Mucosa of gallbladder (tissue), 1 donor: ENCODE data around the gene HOXA3. TPM values are rescaled to one million over a fixed set of nuclear protein-coding genes. Genes with fewer than 3 reads are reported as not detected.

Experiments
- DNase-seq: peaks from one replicate; pipeline ENCODE4 v3.0.0-alpha.2; 2020; ENCODE audit warnings: low spot score
- total RNA-seq: library from RNA; stranded (reverse); gene quantifications from one replicate; pipeline ENCODE4 v1.2.1, GENCODE V29; 2021
- donor health status: DM: no; HTN: no; CAD: no.

HOXA3 gene
- total RNA-seq, 1 donor from 2014 or later, result 1.8 TPM

- no peak for DNase-seq
Observed at GRCh38 chr7:27115221-27116026, 37.0 kb downstream of the HOXA3 start.

DNA sequence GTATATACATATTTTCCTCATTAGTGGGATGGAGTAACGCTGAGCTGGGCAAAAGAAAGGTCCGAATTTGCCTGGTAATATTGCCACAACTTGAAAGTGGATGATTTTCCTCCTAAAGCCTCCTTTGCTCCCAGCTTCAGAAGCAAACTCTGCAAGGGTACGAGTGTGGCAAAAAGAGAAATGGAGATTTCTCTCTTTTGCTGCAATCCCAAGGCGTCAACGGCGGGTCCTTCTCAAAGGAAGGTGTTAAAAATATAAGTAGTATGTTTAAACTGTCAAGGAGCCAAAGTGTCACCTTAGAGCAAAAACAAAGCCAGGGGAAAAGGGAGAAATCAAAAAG, 37.5 kb downstream of the HOXA3 start:
- no peak for DNase-seq

DNA sequence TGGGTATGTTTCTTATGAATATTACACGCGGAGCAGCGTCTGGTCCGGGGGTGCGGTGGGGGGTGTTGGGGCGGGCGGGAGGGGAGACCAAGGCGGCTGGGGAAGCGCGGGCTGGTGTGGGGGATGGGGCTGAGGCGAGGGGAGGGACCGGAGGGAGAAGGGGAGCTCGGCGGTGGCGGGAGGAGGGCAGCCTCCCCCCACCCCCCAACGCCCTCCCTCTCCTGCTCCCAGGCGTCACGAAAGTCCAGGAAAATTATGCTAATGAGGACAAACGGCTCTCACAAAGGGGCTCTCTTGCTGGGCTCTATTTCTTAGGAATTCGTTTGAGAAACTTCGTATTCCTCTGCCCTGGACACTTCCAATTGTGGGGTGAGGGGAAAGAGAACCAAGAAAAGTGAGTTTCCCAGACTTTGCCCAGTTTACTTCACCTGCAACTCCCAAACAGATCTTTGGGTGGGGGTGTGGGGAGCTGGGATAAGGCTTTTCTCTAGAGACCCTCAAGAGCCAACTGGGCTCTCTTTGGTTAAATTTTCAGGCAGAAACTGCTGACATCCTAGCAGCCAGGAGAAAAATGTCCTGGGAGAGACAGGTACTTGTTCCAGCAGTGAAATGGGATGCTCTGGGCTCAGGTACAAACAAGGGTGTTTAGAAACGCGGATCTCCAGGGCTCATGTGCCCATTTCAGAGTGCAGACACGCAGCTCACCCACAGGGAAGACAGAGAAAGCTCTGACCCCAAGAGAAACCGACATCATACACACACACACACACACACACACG, 38.2 kb downstream of the HOXA3 start:
- no peak for DNase-seq

GRCh38 chr7:27112955-27113949, 39.1 kb downstream of the HOXA3 start:
- no peak for DNase-seq

DNA sequence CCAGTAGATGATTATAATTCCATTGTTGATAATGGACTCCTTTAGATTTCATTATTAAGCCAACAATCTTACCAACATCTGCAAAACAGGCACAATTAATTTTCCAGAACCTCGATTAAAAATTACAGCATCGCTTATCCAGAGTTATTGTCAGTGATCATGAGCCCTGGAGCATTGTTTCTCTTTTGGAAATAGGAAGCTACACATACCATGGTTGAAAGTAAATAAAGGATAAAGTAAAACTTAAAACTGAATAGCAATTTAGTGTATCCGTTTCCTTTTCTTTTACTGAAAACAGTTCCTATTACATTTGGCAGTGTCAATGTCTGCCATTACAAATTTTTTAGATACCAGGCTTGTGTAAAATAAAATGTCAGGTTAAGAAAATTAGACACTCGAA, 40.0 kb downstream of the HOXA3 start:
- no peak for DNase-seq

DNA sequence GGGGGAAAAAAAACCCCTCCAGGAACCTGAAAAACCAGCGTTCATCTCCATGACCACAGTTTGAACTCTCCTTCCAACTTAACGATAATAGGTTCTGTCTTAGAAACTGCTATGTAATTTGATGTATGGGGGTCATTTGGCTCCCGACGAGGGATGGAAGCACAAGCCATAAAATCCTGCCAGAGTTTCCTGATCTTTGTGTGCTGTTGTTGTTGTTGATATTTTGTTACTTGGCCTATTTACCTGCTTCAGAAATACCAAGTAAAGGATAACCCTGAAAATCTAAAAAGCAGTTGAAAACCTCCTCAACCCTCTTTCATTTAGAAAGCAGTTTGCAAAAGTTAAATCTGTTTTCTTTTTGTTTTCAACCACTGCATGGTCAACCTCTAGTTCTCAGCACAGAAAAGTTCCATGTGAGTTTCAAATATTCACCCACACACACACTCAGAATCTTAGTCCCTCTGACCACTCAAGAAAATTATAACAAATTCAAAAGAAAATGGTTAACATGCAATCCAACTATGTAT, 40.6 kb downstream of the HOXA3 start:
- DNase-seq, result no peak

GRCh38 chr7:27111042-27111750, 41.2 kb downstream of the HOXA3 start:
- DNase-seq, result no peak

DNA sequence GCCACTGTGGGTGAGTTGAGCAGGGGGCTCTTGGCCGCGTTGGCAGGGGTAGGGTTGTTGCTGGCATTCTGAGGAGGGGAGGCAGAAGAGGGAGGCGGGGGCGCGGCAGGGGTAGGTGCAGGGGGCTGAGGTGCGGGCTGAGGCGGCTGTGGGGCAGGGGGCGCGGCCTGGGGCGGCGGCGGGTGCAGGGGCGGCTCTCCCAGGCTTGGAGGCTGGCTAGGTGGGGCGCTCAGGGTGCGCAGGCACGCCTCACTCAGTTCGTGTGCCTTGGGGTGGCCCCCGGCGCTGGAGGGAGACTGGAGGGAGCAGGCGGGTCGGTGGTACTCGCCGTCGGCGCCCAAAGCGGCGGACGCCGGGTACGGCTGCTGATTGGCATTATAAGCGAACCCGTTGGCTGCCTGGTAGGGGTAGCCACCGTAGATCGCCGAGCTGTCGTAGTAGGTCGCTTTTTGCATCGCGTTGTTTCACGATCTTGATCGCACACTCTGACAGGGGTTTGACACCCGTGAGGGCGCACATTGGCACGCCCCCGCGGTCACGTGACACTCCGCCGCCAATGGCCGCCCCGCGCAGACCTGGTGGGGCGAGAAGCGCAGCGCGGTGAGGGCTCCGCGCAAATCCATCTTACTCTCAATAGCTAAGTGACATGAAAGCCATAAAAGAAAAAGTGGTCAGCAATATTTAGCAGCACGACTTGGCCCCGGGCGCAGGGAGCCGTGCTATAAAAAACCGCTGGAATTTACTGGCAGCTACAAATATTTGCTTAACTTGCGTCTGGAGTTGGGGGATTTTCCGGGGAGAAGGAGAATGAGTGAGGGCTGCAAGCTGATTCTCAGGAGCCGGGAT, 42.0 kb downstream of the HOXA3 start:
- no peak for DNase-seq

- no peak for DNase-seq
Observed at GRCh38 chr7:27109466-27110185, 42.8 kb downstream of the HOXA3 start.

GRCh38 chr7:27108390-27109127, 43.8 kb downstream of the HOXA3 start:
- DNase-seq, result no peak

DNA sequence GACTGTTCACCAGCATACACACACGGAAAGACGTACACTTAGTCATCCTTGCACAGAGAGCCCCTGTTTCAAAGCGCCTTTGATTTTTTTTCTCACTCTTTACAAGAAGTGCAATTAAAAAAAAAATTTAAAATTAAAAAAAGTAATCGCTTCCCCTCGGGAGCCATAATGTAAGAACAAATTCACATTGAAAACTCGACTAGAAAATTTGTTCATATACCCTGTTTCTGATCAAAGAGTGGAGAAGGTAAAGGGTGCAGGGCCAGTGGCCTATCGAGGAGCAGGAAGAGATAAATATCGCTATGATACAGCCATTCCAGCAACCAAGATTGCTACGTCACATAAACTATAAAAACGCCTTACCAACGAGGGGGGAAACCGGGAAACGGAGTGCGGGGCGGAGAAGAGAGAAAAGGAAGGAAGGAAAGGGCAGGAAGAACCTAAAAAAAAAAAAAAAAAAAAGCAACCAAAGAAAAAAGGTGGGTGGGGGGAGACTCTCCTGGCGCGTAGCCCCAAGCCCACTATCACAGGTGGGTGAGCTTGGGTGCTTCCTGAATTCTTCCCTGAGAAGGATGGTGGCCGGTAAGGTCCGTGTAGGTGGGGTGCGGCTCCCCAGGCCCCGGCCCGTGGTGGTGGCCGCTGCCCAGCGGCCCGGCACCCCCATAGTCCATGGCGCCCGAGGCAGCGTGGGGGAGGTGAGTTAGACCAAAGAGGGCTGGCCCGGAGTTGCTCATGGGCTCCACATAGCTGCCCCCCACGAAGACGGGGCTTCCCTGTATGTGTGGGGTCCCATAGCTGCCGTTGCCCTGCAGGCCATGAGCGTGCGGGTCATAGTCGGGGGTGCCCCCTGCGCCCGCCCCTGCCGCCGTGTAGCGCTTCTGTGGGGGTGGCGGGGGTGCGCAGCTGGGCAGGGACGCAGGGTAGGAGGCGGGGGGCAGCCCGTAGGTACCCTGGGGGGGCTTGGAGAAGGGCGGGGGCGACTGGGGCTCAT, 44.7 kb downstream of the HOXA3 start:
- no peak for DNase-seq

DNA sequence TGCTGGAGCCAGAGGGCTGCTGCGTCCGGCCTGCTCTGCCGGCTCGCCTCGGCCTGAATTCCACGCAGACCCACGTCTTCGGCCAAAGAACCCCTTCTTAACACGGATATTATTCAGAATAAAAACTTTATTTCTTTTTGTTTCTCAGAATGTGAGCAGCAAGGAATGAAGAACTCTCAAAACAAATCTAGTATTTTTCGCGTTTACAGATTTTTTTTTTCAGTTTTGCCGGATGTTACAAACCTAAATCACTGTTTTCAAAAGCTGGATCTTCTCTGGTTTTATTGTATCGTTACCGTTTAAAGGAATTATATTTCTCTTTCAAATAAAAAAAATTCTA, 45.5 kb downstream of the HOXA3 start:
- DNase-seq, result no peak

DNA sequence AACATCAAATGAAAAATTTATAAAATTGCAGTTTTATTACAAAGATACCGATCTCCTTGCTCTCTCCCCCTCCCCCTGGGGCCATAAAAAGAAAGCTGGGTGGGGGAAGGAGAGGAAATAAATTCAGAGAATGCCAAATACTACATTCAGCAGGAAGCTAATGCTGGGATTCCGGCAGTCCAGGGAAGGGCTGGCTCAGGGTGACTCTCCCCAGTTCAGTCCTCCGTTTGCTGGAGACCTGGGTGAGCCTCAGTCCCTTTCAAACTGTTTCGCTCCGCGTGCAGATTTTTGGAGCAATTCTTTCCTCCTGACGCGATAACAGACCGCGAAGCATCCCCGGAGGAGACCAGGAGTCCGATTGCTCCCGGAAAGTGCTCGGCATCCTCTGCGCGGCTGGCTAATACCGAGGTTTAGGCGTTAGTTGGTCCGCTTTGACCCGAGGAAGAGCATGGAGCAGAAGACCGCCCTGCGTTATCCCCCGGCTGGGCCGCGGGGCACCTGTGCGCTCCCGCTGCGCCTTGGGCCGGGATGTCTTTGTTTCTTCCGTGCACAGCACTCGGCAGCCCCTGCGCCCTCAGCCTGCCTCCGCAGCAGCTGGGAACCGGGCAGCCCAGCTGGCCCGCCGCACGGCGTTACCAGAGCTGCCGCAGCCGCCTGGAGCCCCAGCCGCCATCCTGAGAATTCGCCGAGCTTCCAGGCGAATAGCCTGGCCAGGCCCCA, 46.0 kb downstream of the HOXA3 start:
- no peak for DNase-seq

DNA sequence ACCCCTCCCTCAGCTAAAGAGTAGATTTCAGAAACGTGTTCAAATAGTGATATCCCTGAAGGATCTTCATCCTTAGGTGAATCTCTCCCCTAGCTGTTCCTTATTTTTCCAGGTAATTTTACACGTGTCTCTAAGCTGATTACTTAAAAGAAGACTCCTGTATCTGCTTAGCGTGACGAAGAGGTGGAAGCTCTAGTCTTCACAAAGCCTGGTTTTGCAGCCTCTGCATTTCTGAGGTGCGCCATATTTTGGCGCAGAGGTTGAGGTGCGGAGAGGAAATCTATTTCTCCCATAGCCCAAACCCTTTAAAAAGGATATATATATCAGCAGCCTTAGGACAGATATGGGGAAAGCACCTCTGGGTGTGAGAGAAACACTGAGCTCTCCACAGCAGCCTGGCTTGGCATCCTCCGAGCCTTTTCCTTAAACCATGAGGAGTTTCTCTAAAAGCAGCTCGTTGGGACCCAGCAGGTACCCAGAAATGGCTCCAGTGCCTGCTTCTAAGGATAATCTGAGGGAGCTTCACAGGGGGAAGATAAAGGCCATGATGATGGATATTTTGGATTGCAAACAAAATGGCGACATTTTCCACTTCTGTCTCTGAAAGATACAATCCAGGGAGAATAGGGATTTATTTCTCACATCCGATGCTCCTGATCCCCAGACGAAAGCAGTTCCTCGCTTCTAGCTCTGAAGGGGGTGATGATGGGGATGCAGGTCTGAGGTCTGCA, 46.9 kb downstream of the HOXA3 start:
- no peak for DNase-seq

GRCh38 chr7:27104341-27105058, 47.9 kb downstream of the HOXA3 start:
- DNase-seq, result no peak
